ENCODE data around the gene HRCT1.

DNA sequence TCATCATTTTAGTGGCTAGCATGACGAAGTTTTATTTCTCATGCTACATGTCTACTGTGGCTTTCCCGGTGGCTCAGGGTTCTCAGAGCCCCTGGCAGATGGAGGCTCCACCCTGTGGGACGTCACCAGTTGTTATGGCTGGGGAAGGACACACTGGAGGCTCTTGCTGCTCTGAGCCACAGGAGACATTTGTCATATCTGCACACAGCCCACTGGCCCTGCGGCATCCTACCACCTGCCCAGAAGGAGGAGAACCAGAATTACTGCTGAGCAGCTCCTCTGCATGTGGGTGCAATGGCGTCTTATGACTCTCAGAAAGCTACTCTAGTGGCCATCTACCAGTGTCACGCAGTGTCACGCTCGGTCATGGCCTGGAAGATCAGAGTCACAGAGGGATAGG lies 42.4 kb upstream of the HRCT1 start:
- no peak for TF ChIP-seq EZH2phosphoT487 (IDR thresholded peaks at IDR 0.05; ENCODE audit: borderline replicate concordance)
- TF ChIP-seq, protein P1, sequence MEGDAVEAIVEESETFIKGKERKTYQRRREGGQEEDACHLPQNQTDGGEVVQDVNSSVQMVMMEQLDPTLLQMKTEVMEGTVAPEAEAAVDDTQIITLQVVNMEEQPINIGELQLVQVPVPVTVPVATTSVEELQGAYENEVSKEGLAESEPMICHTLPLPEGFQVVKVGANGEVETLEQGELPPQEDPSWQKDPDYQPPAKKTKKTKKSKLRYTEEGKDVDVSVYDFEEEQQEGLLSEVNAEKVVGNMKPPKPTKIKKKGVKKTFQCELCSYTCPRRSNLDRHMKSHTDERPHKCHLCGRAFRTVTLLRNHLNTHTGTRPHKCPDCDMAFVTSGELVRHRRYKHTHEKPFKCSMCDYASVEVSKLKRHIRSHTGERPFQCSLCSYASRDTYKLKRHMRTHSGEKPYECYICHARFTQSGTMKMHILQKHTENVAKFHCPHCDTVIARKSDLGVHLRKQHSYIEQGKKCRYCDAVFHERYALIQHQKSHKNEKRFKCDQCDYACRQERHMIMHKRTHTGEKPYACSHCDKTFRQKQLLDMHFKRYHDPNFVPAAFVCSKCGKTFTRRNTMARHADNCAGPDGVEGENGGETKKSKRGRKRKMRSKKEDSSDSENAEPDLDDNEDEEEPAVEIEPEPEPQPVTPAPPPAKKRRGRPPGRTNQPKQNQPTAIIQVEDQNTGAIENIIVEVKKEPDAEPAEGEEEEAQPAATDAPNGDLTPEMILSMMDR (conservative IDR thresholded peaks at IDR 0.05; ENCODE audit: low read length): no peak
